AG09309 (cell line): ENCODE results near the gene KRT1.

Source experiments
- DNase-seq: peaks from one replicate; pipeline ENCODE4 v3.0.0-alpha.2; 2010; ENCODE audit warnings: low read depth
- H3K4me3 ChIP-seq: 2 replicates; pipeline ENCODE4 v1.5.1; 2011; ENCODE audit warnings: mild to moderate bottlenecking, low read depth, low read length, moderate library complexity; ENCODE audit not compliant: control insufficient read depth
- CTCF ChIP-seq: IDR thresholded peaks from 2 replicates; pipeline ENCODE4 v1.5.1; 2011; ENCODE audit warnings: mild to moderate bottlenecking, low read depth, low read length, inconsistent platforms; ENCODE audit not compliant: insufficient read depth, control insufficient read depth; ENCODE audit errors: missing control alignments

The KRT1 gene

GRCh38 chr12:52677671-52678070 lies 2.5 kb downstream of the KRT1 start:
- H3K4me3 ChIP-seq = no peak overlapping the region
- DNase-seq = no peak
- TF ChIP-seq CTCF = no peak

GRCh38 chr12:52677126-52677525 lies 3.1 kb downstream of the KRT1 start:
- no peak overlapping the region for H3K4me3 ChIP-seq
- no peak for DNase-seq
- no peak for TF ChIP-seq CTCF

- no peak overlapping the region for H3K4me3 ChIP-seq
- TF ChIP-seq CTCF = no peak
- no peak for DNase-seq
Measured at GRCh38 chr12:52676163-52676562, 4.0 kb downstream of the KRT1 start.

GRCh38 chr12:52675301-52675701 lies 4.9 kb downstream of the KRT1 start:
- no peak for DNase-seq
- H3K4me3 ChIP-seq = no peak overlapping the region
- TF ChIP-seq CTCF = no peak

GRCh38 chr12:52674433-52674775 lies 5.8 kb downstream of the KRT1 start:
- no peak overlapping the region for H3K4me3 ChIP-seq
- no peak for DNase-seq
- no peak for TF ChIP-seq CTCF

- DNase-seq = no peak
- no peak overlapping the region for H3K4me3 ChIP-seq
- no peak for TF ChIP-seq CTCF
Measured at GRCh38 chr12:52673713-52674432, 6.3 kb downstream of the KRT1 start.
